Kidney (tissue), 14 donors: ENCODE results near the gene SEC22A. TPM values are rescaled to one million over a fixed set of nuclear protein-coding genes. Genes with fewer than 3 reads are reported as not detected.
"Not testable (repeated sequence)": the region's sequence is repeated elsewhere in the genome, so short reads cannot be mapped to it uniquely, and the experiment has no call there.

Source experiments
- DNase-seq, 5 donors: peaks; one replicate each; pipeline ENCODE4 v3.0.0-alpha.2; 2013 to 2020
- FAIRE-seq: peaks from 2 replicates; lab custom pipeline; 2012; peaks lifted over from hg19 to GRCh38; lab: Jason Lieb, UNC
- H3K27ac ChIP-seq, 2 donors: one replicate each; pipeline ENCODE4 v1.7.0; 2013; ENCODE audit warnings: low read depth in 2 of 2, low read length in 2 of 2, inconsistent platforms in 1 of 2
- H3K27me3 ChIP-seq: one replicate; pipeline ENCODE4 v1.7.1; 2013; ENCODE audit warnings: low read length, inconsistent platforms; ENCODE audit not compliant: control insufficient read depth, insufficient read depth
- H3K36me3 ChIP-seq, 3 donors: one replicate each; pipeline versions ENCODE4 v1.7.0 to v1.7.1; 2013; ENCODE audit warnings: low read length in 3 of 3, control low read depth in 1 of 3, inconsistent platforms in 1 of 3; ENCODE audit not compliant: insufficient read depth in 3 of 3, control insufficient read depth in 2 of 3
- H3K4me1 ChIP-seq, 3 donors: one replicate each; pipeline versions ENCODE4 v1.7.0 to v1.7.1; 2013; ENCODE audit warnings: low read length in 3 of 3, inconsistent platforms in 1 of 3, low read depth in 1 of 3; ENCODE audit not compliant: control insufficient read depth in 2 of 3, insufficient read depth in 2 of 3
- H3K4me3 ChIP-seq, 3 donors: one replicate each; pipeline versions ENCODE4 v1.7.0 to v1.8.1; 2013; ENCODE audit warnings: low read length in 3 of 3, control low read depth in 1 of 3, inconsistent platforms in 1 of 3
- H3K9ac ChIP-seq, 3 donors: one replicate each; pipeline versions ENCODE4 v1.7.0 to v1.7.1; 2013; ENCODE audit warnings: low read length in 3 of 3, control low read depth in 1 of 3, inconsistent platforms in 1 of 3
- H3K9me3 ChIP-seq, 3 donors: one replicate each; pipeline versions ENCODE4 v1.7.0 to v1.7.1; 2013; ENCODE audit warnings: low read length in 3 of 3, control low read depth in 1 of 3, inconsistent platforms in 1 of 3; ENCODE audit not compliant: control insufficient read depth in 2 of 3, insufficient read depth in 1 of 3
- intact Hi-C: fragments of 100-400 bp; cut with DNase I; formaldehyde crosslinking; loops from one replicate; pipeline ENCODE4 v1.11.1; 2022
- polyA plus RNA-seq: library from polyadenylated mRNA; stranded (reverse); fragments of 350-450 nt; fragmentation: Illumina TruSeq; extraction: RNeasy Lipid Tissue Mini Kit (QIAGEN cat#74804); gene quantifications from one replicate; pipeline ENCODE4 v1.2.3, GENCODE V29; 2014; ENCODE audit warnings: low read depth, low replicate concordance; ENCODE audit not compliant: insufficient read depth
- total RNA-seq: library from RNA; stranded (reverse); fragmentation: NEBNext Ultra II Directional; extraction: Animal tissue kit (Norgen Biotek cat#: 25700); gene quantifications from one replicate; pipeline ENCODE4 v1.2.1, GENCODE V29; 2021
- TF ChIP-seq, protein P1 (sequence below): IDR thresholded peaks from 3 replicates; pipeline ENCODE4 v1.5.1; 2012; ENCODE audit warnings: mild to moderate bottlenecking, moderate library complexity, borderline replicate concordance; ENCODE audit not compliant: insufficient read depth; ENCODE audit errors: extremely low read depth
- donor health status: control.
- donor health status: control.
- donor health status: control.
- donor health status: control.
- donor health status: control.
- donor health status: DM: yes; HTN: yes; CAD: no.
- donor health status: Normal renal cell carcinoma (clear cell type).

The SEC22A gene
- total and polyA plus RNA-seq, 2 donors from 2014 or later = 14.8 to 18.6 TPM

DNA sequence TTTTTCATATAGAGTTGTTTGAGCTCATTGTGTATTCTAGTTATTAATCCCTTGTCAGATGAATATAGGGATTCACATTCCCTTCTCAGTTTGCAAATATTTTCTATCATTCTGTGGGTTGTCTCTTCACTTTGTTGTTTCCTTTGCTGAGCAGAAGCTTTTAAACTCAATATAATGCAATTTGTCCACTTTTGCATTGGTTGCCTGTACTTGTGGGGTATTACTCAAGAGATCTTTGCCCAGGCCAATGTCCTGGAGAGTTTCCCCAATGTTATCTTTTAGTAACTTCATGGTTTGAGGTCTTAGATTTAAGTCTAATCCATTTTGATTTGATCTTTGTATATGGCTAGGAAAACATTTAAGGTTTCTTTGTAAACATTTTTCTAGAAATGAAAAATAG is 24.8 kb downstream of the SEC22A start:
- H3K9ac ChIP-seq = no peak overlapping the region
- DNase-seq (no peak), FAIRE-seq (no peak)
- no peak overlapping the region for H3K4me3 ChIP-seq
- TF ChIP-seq, protein P1, sequence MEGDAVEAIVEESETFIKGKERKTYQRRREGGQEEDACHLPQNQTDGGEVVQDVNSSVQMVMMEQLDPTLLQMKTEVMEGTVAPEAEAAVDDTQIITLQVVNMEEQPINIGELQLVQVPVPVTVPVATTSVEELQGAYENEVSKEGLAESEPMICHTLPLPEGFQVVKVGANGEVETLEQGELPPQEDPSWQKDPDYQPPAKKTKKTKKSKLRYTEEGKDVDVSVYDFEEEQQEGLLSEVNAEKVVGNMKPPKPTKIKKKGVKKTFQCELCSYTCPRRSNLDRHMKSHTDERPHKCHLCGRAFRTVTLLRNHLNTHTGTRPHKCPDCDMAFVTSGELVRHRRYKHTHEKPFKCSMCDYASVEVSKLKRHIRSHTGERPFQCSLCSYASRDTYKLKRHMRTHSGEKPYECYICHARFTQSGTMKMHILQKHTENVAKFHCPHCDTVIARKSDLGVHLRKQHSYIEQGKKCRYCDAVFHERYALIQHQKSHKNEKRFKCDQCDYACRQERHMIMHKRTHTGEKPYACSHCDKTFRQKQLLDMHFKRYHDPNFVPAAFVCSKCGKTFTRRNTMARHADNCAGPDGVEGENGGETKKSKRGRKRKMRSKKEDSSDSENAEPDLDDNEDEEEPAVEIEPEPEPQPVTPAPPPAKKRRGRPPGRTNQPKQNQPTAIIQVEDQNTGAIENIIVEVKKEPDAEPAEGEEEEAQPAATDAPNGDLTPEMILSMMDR = no peak
- intact Hi-C loops = no loop called here
- H3K9me3 ChIP-seq = peaks cover 0 to 6% (median 0%) of the 10 kb centered on the region in 3 donors
- no peaks in the 10 kb centered on the region for H3K27me3 ChIP-seq
- peaks cover 2 to 6% (median 4%) of the 10 kb centered on the region in 3 donors for H3K36me3 ChIP-seq
- no peaks in the 10 kb centered on the region for H3K4me1 ChIP-seq
- H3K27ac ChIP-seq = no peak overlapping the region

DNA sequence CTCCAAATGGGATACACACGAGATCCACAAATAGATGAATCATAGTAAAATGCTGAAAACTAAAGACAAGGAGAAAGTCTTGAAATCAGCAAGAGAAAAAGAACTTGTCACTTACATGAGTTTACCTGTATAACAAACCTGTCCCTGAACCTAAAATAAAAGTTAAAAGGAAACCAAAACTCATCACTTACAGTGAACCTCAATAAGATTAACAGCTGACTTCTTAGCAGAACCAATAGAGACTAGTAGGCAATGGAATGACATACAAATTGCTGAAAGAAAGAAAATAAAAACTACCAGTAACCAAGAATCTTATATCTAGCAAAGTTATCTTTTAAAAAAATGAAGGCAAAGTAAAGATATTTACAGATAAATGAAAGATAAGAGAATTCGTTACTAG is 27.4 kb downstream of the SEC22A start:
- no peaks in the 10 kb centered on the region for H3K27me3 ChIP-seq
- DNase-seq (peak in 1 of 5 donors; percentile 13), FAIRE-seq (no peak)
- peaks cover 4 to 6% (median 6%) of the 10 kb centered on the region in 3 donors for H3K36me3 ChIP-seq
- intact Hi-C loops = no loop called here
- H3K9ac ChIP-seq = no peak overlapping the region
- no peak overlapping the region for H3K27ac ChIP-seq
- TF ChIP-seq, protein P1 = no peak
- no peak overlapping the region for H3K4me3 ChIP-seq
- no peaks in the 10 kb centered on the region for H3K4me1 ChIP-seq
- H3K9me3 ChIP-seq = peaks cover 0 to 6% (median 0%) of the 10 kb centered on the region in 3 donors

DNA sequence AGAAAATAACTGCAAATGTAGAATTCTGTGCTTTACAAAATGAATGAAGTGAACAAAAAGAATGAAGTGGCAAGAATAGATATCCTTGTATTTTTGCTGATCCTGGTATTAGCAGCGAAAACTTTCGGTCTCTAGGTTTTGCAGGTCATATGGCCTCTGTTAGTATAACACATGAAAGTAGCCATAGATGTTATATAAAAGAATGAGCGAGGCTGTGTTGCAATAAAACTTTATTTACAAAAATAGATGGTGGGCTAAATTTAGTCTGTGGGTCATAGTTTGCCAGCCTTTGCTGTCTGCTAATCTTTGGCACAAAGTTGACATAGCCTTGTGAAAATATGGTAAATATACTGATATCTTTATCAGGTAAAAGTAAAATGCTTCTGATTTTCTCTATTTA is 35.2 kb downstream of the SEC22A start:
- Histone ChIP-seq H3K27me3 (no peaks in the 10 kb centered on the region), H3K9ac (no peak overlapping the region), H3K27ac (no peak overlapping the region), H3K4me1 (no peaks in the 10 kb centered on the region), H3K4me3 (no peak overlapping the region), H3K36me3 (peaks cover 0 to 11% (median 7%) of the 10 kb centered on the region in 3 donors), H3K9me3 (no peaks in the 10 kb centered on the region)
- FAIRE-seq = no peak
- intact Hi-C loops = no loop called here
- DNase-seq = no peak
- TF ChIP-seq, protein P1 = no peak

DNA sequence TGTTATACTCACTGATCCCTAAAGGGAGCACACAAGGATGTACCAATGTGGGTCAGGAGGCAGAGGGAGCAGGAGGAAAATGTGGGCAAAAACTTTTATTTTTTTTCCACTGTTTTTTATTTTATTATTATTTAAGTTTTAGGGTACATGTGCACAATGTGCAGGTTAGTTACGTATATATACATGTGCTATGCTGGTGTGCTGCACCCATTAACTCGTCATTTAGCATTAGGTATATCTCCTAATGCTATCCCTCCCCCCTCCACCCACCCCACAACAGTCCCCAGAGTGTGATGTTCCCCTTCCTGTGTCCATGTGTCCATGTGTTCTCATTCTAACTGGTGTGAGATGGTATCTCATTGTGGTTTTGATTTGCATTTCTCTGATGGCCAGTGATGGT is 37.4 kb downstream of the SEC22A start:
- H3K4me3 ChIP-seq, FAIRE-seq, H3K27me3 ChIP-seq, DNase-seq, H3K9me3 ChIP-seq, H3K9ac ChIP-seq, intact Hi-C loops, H3K27ac ChIP-seq, H3K4me1 ChIP-seq: not testable (repeated sequence)
- H3K36me3 ChIP-seq = peaks cover 0 to 11% (median 2%) of the 10 kb centered on the region in 3 donors
